ENCODE results near the gene ZNF763. TPM values are rescaled to one million over a fixed set of nuclear protein-coding genes. Genes with fewer than 3 reads are reported as not detected.

The ZNF763 gene
- polyA plus RNA-seq, 1 of the 3 experiments (the other 2 are of a cell fraction): 0.72 TPM

DNA sequence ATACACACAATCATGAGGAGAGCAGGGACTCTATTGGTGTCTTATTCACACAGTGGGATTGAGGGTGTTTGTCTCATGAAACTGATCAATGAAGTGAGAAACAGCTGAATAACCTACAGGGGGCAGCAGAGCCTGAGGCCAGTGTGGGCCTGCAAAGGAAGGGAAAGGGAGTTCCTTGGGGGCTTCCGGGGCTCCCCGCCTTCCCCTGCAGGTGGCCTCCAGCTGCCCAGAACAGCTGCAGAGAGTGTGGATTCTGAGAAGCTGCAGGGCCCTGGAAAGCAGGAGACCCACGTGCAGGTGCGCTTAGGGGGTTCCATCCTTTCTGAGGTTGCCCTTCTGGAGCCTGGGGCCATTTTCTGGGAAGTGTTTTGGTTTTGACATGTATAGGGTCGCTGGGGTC is 20.1 kb downstream of the ZNF763 start:
- H3K9me2 ChIP-seq: no peaks in the 10 kb centered on the region
- 43% methylated on average over 5 of the region's 5 CpGs for WGBS (ENCODE audit: low lambda C conversion rate)
- POLR2A ChIA-PET: no interaction called here
- no peaks in the 10 kb centered on the region for H3F3A ChIP-seq (replicated peaks; ENCODE audit: insufficient read depth)
- no peaks in the 10 kb centered on the region for H3K27me3 ChIP-seq (ENCODE audit: insufficient read depth)
- H3K27ac ChIP-seq (ENCODE audit: low read depth in 2 of 2, low read length in 1 of 2): no peak overlapping the region
- H3K4me3 ChIP-seq (ENCODE audit: low read depth in 2 of 2, low read length in 1 of 2): no peak overlapping the region
- H4K20me1 ChIP-seq (ENCODE audit: insufficient read depth): no peaks in the 10 kb centered on the region
- no peaks in the 10 kb centered on the region; a peak in 1 of 4 replicates for H3K4me1 ChIP-seq (ENCODE audit: control insufficient read depth in 1 of 2, insufficient read depth in 2 of 2, low read depth in 1 of 2, low read length in 1 of 2)
- no peak overlapping the region for H2AFZ ChIP-seq (ENCODE audit: low read depth)
- no peak overlapping the region for H3K4me2 ChIP-seq
- TF ChIP-seq TEAD4 (IDR thresholded peaks at IDR 0.05; ENCODE audit: borderline replicate concordance, insufficient read depth) (no peak), FOSL2 (IDR thresholded peaks at IDR 0.05; ENCODE audit: borderline replicate concordance, low read depth) (no peak), POLR2AphosphoS5 (IDR thresholded peaks at IDR 0.05; ENCODE audit: low read depth, low read length) (no peak), IRF3 (IDR thresholded peaks at IDR 0.05; ENCODE audit: low read depth, low read length) (no peak), NFIC (IDR thresholded peaks at IDR 0.05; ENCODE audit: borderline replicate concordance) (no peak), GABPA (IDR thresholded peaks at IDR 0.05; ENCODE audit: low read depth) (no peak)
- peaks cover 2 to 7% of the 10 kb centered on the region in 2 experiments for H3K36me3 ChIP-seq (replicated peaks in 1 of 2; ENCODE audit: control insufficient read depth in 1 of 2, insufficient read depth in 2 of 2, low read length in 1 of 2)
- DNase-seq: peak; percentile 27
- no peak overlapping the region for H3K9ac ChIP-seq
- H3K9me3 ChIP-seq: peaks cover 12% of the 10 kb centered on the region; the same call in 1 of the 2 replicates
- H3K79me2 ChIP-seq (ENCODE audit: insufficient read depth): peaks cover 7% of the 10 kb centered on the region; the same call in 1 of the 2 replicates
- CTCF ChIA-PET: interaction anchor here (0.9 to 8.1 kb wide), 6 partner anchors 21 to 186 kb away, joined by 3 to 94 read pairs (median 7); partner anchors contain the start of genes ZNF20, ZNF491 and ZNF763

- Histone ChIP-seq H3K4me2 (no peak overlapping the region), H3K36me3 (replicated peaks in 1 of 2; ENCODE audit: control insufficient read depth in 1 of 2, insufficient read depth in 2 of 2, low read length in 1 of 2) (peaks cover 5 to 7% of the 10 kb centered on the region in 2 experiments), H3K27me3 (ENCODE audit: insufficient read depth) (no peaks in the 10 kb centered on the region), H3K4me3 (ENCODE audit: low read depth in 2 of 2, low read length in 1 of 2) (no peak overlapping the region), H3K9me3 (no peaks in the 10 kb centered on the region), H2AFZ (ENCODE audit: low read depth) (no peak overlapping the region), H3K9ac (no peak overlapping the region), H3K9me2 (no peaks in the 10 kb centered on the region), H3K27ac (ENCODE audit: low read depth in 2 of 2, low read length in 1 of 2) (no peak overlapping the region), H3K4me1 (ENCODE audit: control insufficient read depth in 1 of 2, insufficient read depth in 2 of 2, low read depth in 1 of 2, low read length in 1 of 2) (no peaks in the 10 kb centered on the region; a peak in 1 of 4 replicates), H3F3A (replicated peaks; ENCODE audit: insufficient read depth) (no peaks in the 10 kb centered on the region), H3K79me2 (ENCODE audit: insufficient read depth) (peaks cover 23% of the 10 kb centered on the region; the same call in 1 of the 2 replicates), H4K20me1 (ENCODE audit: insufficient read depth) (0 out of 2 replicates have a peak, but pooled peaks cover 2% of the 10 kb centered on the region)
- ChIA-PET POLR2A (interaction anchor here (1.0 to 1.2 kb wide), 2 partner anchors 23 to 25 kb away, joined by 3 read pairs; no protein-coding TSS in a partner anchor), CTCF (interaction anchor here (0.9 to 8.3 kb wide), 6 partner anchors 25 to 188 kb away, joined by 3 to 123 read pairs (median 47); partner anchors contain the start of genes ZNF491, ZNF700, ZNF763 and ZNF878)
- 89% methylated on average over 17 of the region's 17 CpGs for WGBS (ENCODE audit: low lambda C conversion rate)
- no peak for TF ChIP-seq RAD21 (IDR thresholded peaks at IDR 0.05; ENCODE audit: low read length)
- TF ChIP-seq, protein P1, sequence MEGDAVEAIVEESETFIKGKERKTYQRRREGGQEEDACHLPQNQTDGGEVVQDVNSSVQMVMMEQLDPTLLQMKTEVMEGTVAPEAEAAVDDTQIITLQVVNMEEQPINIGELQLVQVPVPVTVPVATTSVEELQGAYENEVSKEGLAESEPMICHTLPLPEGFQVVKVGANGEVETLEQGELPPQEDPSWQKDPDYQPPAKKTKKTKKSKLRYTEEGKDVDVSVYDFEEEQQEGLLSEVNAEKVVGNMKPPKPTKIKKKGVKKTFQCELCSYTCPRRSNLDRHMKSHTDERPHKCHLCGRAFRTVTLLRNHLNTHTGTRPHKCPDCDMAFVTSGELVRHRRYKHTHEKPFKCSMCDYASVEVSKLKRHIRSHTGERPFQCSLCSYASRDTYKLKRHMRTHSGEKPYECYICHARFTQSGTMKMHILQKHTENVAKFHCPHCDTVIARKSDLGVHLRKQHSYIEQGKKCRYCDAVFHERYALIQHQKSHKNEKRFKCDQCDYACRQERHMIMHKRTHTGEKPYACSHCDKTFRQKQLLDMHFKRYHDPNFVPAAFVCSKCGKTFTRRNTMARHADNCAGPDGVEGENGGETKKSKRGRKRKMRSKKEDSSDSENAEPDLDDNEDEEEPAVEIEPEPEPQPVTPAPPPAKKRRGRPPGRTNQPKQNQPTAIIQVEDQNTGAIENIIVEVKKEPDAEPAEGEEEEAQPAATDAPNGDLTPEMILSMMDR (IDR thresholded peaks at IDR 0.05): no peak
- TF ChIP-seq RXRA (IDR thresholded peaks at IDR 0.05; ENCODE audit: borderline replicate concordance, low read depth): no peak
- TF ChIP-seq EZH2phosphoT487 (IDR thresholded peaks at IDR 0.05; ENCODE audit: borderline replicate concordance, low read depth): no peak
- TF ChIP-seq, protein P2, sequence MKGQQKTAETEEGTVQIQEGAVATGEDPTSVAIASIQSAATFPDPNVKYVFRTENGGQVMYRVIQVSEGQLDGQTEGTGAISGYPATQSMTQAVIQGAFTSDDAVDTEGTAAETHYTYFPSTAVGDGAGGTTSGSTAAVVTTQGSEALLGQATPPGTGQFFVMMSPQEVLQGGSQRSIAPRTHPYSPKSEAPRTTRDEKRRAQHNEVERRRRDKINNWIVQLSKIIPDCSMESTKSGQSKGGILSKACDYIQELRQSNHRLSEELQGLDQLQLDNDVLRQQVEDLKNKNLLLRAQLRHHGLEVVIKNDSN (IDR thresholded peaks at IDR 0.05; ENCODE audit: borderline replicate concordance, low read depth): no peak
- no peak for TF ChIP-seq NRF1 (IDR thresholded peaks at IDR 0.05; ENCODE audit: low read depth, low read length)
- no peak for TF ChIP-seq MXI1 (IDR thresholded peaks at IDR 0.05; ENCODE audit: low read depth, low read length)
- no peak for TF ChIP-seq MEF2A (IDR thresholded peaks at IDR 0.05; ENCODE audit: borderline replicate concordance, low read depth)
- TF ChIP-seq TEAD4 (IDR thresholded peaks at IDR 0.05; ENCODE audit: borderline replicate concordance, insufficient read depth): no peak
- TF ChIP-seq JUND (IDR thresholded peaks at IDR 0.05): no peak
- no peak for TF ChIP-seq TAF1 (IDR thresholded peaks at IDR 0.05; ENCODE audit: borderline replicate concordance, low read depth, low read length)
- TF ChIP-seq ZBTB33 (IDR thresholded peaks at IDR 0.05; ENCODE audit: borderline replicate concordance, low read depth): no peak
- no peak for TF ChIP-seq CHD2 (IDR thresholded peaks at IDR 0.05; ENCODE audit: low read length, partially characterized antibody)
- TF ChIP-seq TCF12 (IDR thresholded peaks at IDR 0.05): no peak
- no peak for DNase-seq
Observed at GRCh38 chr19:11986754-11987153, 21.9 kb downstream of the ZNF763 start.
